ENCODE data around the gene HDAC10. TPM values are rescaled to one million over a fixed set of nuclear protein-coding genes. Genes with fewer than 3 reads are reported as not detected.
A peak's percentile ranks its signal among the peaks of the same experiment; 100 is the strongest.

The HDAC10 gene
- total RNA-seq, 4 donors from 2014 or later: 66.8 to 618 (median 142) TPM

GRCh38 chr22:50218996-50219727 lies 31.9 kb downstream of the HDAC10 start:
- H3K36me3 ChIP-seq: peaks cover 0 to 48% (median 25%) of the 10 kb centered on the region in 4 donors
- DNase-seq: peak; percentile 89

GRCh38 chr22:50218153-50218995 lies 32.7 kb downstream of the HDAC10 start:
- no peak for DNase-seq
- Histone ChIP-seq H3K4me1 (peaks cover 0 to 8% (median 2%) of the 10 kb centered on the region in 4 donors), H3K36me3 (peaks cover 0 to 48% (median 25%) of the 10 kb centered on the region in 4 donors), H3K9me3 (no peaks in the 10 kb centered on the region), H3K4me3 (no peak overlapping the region), H3K27ac (no peak overlapping the region), H3K27me3 (no peaks in the 10 kb centered on the region)
- TF ChIP-seq POLR2AphosphoS5 (IDR thresholded peaks at IDR 0.05): peak in 2 of 3 donors; percentile 11 to 19
- TF ChIP-seq EP300 (IDR thresholded peaks at IDR 0.05; ENCODE audit: low read depth): no peak
- in situ Hi-C loops (cut with MboI; ENCODE audit: low pct_ligation_motif_present in 1 of 4, low pct_unique_long_range_greater_than_20kb in 1 of 4, low sequenced_read_pairs in 3 of 4) (loop anchor here in 1 of 4 donors (10.0 kb wide), 1 partner anchor 74 kb away; no protein-coding TSS in a partner anchor), intact Hi-C loops (cut with DNase I; ENCODE audit: low total_unique reads) (no loop called here)
- 83 to 95% methylated on average over 4 to 37 of the region's 43 CpGs for WGBS, 2 donors (ENCODE audit: low coverage in 1 of 2)

More at GRCh38 chr22:50218996-50219727, 31.9 kb downstream of the HDAC10 start:
- TF ChIP-seq POLR2AphosphoS5 (IDR thresholded peaks at IDR 0.05) (peak in 1 of 3 donors; percentile 61), EP300 (IDR thresholded peaks at IDR 0.05; ENCODE audit: low read depth) (no peak)
- in situ Hi-C loops (cut with MboI; ENCODE audit: low pct_ligation_motif_present in 1 of 4, low pct_unique_long_range_greater_than_20kb in 1 of 4, low sequenced_read_pairs in 3 of 4) (loop anchor here in 1 of 4 donors (10.0 kb wide), 1 partner anchor 74 kb away; no protein-coding TSS in a partner anchor), intact Hi-C loops (cut with DNase I; ENCODE audit: low total_unique reads) (no loop called here)
- no peaks in the 10 kb centered on the region for H3K27me3 ChIP-seq
- H3K9me3 ChIP-seq: no peaks in the 10 kb centered on the region
- WGBS, 2 donors (ENCODE audit: low coverage in 1 of 2): 87% methylated on average over 28 of the region's 42 CpGs; no CpG with 5 or more reads in 1 of the 2 donors
- H3K4me3 ChIP-seq: no peak overlapping the region
- peaks cover 0 to 8% (median 2%) of the 10 kb centered on the region in 4 donors for H3K4me1 ChIP-seq
- no peak overlapping the region for H3K27ac ChIP-seq

GRCh38 chr22:50217543-50218152 lies 33.4 kb downstream of the HDAC10 start:
- intact Hi-C loops (cut with DNase I; ENCODE audit: low total_unique reads): no loop called here

GRCh38 chr22:50216684-50217520 lies 34.2 kb downstream of the HDAC10 start:
- intact Hi-C loops (cut with DNase I; ENCODE audit: low total_unique reads): no loop called here
- peaks cover 0 to 8% (median 2%) of the 10 kb centered on the region in 4 donors for H3K4me1 ChIP-seq
- H3K27me3 ChIP-seq: no peaks in the 10 kb centered on the region
- in situ Hi-C loops (cut with MboI; ENCODE audit: low pct_ligation_motif_present in 1 of 4, low pct_unique_long_range_greater_than_20kb in 1 of 4, low sequenced_read_pairs in 3 of 4): loop anchor here in 1 of 4 donors (10.0 kb wide), 1 partner anchor 72 kb away; no protein-coding TSS in a partner anchor
- no peak overlapping the region for H3K27ac ChIP-seq
- no peaks in the 10 kb centered on the region for H3K9me3 ChIP-seq
- TF ChIP-seq CTCF (IDR thresholded peaks at IDR 0.05) (no peak), EP300 (IDR thresholded peaks at IDR 0.05; ENCODE audit: low read depth) (no peak), POLR2AphosphoS5 (IDR thresholded peaks at IDR 0.05) (no peak), POLR2A (IDR thresholded peaks at IDR 0.05) (no peak)
- WGBS, 2 donors (ENCODE audit: low coverage in 1 of 2): 95% methylated on average over 57 of the region's 57 CpGs; no CpG with 5 or more reads in 1 of the 2 donors
- peaks cover 0 to 44% (median 18%) of the 10 kb centered on the region in 4 donors for H3K36me3 ChIP-seq
- H3K4me3 ChIP-seq: no peak overlapping the region
- no peak for DNase-seq

More at GRCh38 chr22:50217543-50218152, 33.4 kb downstream of the HDAC10 start:
- Histone ChIP-seq H3K4me3 (no peak overlapping the region), H3K4me1 (peaks cover 0 to 8% (median 2%) of the 10 kb centered on the region in 4 donors), H3K27me3 (no peaks in the 10 kb centered on the region), H3K27ac (no peak overlapping the region), H3K36me3 (peaks cover 0 to 48% (median 21%) of the 10 kb centered on the region in 4 donors), H3K9me3 (no peaks in the 10 kb centered on the region)
- 90% methylated on average over 19 of the region's 21 CpGs; no CpG with 5 or more reads in 1 of the 2 donors for WGBS, 2 donors (ENCODE audit: low coverage in 1 of 2)
- in situ Hi-C loops (cut with MboI; ENCODE audit: low pct_ligation_motif_present in 1 of 4, low pct_unique_long_range_greater_than_20kb in 1 of 4, low sequenced_read_pairs in 3 of 4): loop anchor here in 1 of 4 donors (10.0 kb wide), 1 partner anchor 73 kb away; no protein-coding TSS in a partner anchor
- DNase-seq: no peak
- TF ChIP-seq POLR2AphosphoS5 (IDR thresholded peaks at IDR 0.05) (no peak), EP300 (IDR thresholded peaks at IDR 0.05; ENCODE audit: low read depth) (no peak), POLR2A (IDR thresholded peaks at IDR 0.05) (no peak), CTCF (IDR thresholded peaks at IDR 0.05) (no peak)
